Measurements from ENCODE around the gene CLDN6.
A peak's percentile ranks its signal among the peaks of the same experiment; 100 is the strongest.

Gene CLDN6

DNA sequence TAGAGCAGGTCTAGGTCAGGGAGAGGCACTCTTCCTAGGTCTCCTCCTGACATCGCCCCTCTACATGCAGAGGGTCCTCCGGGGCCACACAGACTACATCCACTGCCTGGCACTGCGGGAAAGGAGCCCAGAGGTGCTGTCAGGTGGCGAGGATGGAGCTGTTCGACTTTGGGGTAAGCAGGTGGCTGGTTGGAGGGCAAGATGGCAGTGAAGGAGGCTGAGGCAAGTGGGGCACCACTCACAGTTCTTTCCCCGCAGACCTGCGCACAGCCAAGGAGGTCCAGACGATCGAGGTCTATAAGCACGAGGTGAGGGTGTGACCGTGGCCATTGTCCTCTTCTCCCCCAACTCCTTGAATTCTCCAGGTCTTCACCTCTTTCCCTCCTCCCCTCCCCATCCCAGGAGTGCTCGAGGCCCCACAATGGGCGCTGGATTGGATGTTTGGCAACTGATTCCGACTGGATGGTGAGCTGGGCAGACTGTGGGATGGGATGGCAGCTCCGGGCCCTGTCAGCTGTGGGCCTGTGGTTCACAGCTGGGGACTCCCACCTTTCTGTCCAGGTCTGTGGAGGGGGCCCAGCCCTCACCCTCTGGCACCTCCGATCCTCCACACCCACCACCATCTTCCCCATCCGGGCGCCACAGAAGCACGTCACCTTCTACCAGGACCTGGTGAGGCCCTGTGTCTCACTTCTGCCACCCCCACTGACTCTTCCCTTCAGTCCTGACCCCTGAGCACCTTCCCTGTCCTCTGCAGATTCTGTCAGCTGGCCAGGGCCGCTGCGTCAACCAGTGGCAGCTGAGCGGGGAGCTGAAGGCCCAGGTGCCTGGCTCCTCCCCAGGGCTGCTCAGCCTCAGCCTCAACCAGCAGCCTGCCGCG lies 8.9 kb upstream of the CLDN6 start:
- DNase-seq, result no peak

DNA sequence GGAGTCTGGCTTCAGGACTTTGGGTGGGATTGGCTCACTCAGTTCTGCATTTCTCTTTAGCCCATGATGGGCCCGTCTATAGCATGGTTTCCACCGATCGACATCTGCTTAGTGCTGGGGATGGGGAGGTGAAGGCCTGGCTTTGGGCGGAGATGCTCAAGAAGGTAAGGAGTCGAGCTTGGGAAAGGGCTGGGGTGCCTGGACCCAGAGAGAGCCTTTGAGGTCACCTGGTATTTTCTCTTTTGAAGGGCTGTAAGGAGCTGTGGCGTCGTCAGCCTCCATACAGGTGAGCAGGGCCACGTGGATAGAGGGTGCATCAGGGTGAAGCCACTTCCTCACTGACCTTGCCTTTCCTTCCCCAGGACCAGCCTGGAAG lies 8.0 kb upstream of the CLDN6 start:
- no peak for DNase-seq

DNA sequence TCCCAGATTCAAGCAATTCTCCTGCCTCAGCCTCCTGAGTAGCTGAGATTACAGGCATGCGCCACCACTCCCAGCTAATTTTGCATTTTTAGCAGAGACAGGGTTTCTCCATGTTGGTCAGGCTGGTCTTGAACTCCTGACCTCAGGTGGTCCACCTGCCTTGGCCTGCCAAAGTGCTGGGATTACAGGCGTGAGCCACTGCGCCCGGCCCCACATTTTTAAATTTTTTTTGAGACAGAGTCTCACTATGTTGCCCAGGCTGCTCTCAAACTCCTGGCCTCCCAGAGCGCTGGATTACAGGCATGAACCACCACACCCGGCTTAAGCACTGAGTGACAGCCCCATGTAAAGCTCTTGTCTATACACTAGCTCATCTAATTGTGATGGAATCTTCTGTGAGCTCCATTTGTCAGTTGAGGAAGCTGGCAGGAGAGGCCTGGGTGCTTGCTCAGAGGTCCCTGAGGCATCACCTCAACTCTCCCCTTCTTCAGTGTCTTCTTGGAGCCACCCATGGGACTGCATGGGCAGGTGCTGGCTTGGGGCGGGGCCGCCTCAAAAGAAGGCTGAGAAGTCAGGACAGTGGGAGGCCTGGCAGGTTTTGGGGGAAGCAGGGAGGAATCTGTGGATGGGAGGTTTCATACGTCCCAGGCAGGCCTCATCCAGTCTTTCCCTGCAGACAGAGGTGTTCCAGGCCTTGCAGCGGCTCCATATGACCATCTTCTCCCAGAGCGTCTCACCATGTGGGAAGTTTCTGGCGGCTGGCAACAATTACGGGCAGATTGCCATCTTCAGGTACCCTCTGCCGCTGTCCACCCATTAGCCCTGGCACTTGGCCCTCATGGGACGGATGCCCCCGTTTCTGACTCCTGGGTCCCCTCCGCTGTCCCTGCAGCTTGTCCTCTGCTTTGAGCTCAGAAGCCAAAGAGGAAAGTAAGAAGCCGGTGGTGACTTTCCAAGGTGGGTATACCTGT lies 7.3 kb upstream of the CLDN6 start:
- no peak for DNase-seq

DNA sequence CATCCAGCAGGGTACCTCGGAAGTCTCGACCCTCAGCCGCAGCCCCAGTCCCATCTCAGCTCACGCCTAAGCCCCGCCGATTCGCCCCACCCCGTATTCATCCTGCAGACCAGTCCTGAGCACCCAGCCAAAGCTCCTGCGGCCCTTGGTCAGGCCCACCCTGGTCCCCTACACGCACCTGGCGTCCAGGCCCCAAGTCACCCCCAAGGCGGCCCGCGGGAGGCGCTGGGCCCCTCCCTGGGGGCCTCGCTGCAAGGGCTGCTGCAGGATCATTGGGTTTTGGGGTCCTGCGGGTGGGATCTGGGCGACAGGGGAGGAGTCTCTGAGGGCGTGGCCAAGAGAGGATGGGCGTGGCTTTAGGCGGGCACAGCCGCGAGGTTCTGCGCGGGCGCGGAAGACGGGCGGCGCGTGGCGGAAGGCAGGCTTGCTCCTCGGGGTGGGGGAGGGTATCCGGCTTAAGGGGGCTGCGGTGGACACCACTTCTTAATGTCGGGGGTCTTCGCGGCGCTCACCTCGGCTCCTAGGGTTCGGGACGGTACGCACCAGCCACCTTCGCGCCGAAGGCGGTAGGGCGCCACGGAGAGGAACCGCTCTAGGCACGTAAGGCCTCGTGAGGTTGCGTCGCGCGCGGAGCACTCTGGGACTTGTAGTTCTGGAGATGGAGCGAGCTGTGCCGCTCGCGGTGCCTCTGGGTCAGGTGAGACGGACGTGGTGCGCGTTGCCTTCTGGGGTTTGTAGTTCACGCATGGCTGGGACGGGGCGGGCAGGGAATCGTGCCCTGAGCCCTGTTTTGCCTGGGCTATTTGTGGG lies 5.9 kb upstream of the CLDN6 start, which contains the start of the genes HCFC1R1 and THOC6:
Gene HCFC1R1, minus strand, starts transcription at position 274 of the 810 bp plus-strand sequence. Its CDS starts 1 bp downstream, at position 273.
Gene THOC6, plus strand, starts transcription at position 367 of the 810 bp plus-strand sequence. Its CDS starts 292 bp downstream, at position 659.
- DNase-seq, result peak; percentile 83

DNA sequence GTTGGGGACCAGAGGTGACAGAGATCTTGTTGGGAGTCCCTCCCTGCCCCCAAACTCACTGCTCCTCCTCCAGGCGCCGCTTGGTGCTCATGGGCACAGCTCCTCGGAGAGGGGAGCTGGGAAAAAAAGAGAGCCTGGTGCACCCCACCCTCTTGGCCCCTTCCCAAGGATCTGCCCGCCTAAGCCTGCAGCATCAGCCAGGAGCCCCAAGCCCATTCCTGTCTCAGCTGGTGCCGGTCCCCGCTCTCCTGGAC lies 5.4 kb upstream of the CLDN6 start:
- no peak for DNase-seq

DNA sequence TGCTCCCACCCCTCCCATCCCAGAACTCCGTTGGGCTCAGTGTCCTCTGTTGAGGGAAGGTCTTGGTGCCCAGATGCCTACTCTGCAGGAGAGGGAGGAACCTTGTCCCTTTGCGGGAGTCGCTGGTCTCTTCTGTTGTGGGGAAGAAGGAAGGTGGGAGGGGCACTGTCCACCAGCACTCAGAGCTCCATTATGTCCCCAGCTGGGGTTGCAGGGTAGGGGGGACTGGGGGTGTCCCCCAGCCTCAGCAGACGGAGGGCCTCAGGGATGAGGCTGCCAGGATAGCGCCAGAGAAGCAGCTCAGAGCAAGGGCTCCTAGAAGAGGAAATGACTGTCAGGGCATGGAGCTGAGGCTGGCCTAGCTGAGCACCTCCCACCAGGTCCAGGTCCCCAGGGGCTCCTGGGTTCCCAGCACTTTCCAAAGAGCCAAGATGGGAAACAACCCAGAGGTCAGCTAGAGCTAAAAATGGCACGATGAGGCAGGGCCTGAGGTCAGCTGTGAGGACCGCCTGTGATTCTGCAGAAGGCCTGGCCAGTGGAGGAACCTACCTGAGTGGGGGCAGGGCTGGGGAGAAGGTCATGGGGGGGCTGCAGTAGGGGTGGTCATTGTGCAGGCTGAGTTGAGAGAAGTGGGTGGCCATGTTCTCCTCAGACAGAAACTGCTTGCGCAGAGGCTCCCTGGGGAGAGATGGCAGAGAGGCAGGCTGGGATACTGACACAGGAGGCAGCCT lies 4.9 kb upstream of the CLDN6 start:
- DNase-seq, result no peak

DNA sequence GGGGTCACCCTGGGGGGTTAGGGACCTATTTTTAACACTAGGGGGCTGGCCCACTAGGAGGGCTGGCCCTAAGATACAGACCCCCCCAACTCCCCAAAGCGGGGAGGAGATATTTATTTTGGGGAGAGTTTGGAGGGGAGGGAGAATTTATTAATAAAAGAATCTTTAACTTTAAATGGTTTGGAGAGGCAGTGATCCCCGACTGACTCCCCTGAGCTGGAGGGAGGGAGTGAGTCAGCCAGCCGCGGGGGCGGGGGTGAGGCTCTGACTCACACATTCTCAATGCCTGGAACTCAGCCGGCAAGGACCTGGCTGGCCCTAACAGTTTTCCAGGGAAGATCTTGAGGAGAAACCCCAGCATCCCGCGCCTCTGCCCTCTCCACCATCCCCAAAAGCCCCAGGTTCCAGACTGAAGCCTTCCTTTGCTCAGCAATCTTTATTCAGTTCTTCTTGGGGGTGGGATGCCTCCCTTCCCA lies 4.3 kb upstream of the CLDN6 start:
- DNase-seq, result no peak

DNA sequence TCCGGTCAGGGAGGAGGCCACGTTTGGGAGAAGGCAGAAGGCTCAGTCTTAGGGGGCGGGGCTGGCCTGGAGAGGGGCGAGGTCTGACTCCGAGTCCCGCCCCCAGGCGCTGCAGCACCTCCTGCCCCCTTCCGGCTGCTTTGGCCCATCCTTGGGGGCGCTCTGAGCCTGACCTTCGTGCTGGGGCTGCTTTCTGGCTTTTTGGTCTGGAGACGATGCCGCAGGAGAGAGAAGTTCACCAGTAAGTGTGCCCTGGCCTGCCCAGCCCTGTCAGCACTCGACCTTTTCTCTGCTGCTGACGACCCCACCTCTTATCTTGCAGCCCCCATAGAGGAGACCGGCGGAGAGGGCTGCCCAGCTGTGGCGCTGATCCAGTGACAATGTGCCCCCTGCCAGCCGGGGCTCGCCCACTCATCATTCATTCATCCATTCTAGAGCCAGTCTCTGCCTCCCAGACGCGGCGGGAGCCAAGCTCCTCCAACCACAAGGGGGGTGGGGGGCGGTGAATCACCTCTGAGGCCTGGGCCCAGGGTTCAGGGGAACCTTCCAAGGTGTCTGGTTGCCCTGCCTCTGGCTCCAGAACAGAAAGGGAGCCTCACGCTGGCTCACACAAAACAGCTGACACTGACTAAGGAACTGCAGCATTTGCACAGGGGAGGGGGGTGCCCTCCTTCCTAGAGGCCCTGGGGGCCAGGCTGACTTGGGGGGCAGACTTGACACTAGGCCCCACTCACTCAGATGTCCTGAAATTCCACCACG lies 3.6 kb upstream of the CLDN6 start:
- DNase-seq, result peak; percentile 23

DNA sequence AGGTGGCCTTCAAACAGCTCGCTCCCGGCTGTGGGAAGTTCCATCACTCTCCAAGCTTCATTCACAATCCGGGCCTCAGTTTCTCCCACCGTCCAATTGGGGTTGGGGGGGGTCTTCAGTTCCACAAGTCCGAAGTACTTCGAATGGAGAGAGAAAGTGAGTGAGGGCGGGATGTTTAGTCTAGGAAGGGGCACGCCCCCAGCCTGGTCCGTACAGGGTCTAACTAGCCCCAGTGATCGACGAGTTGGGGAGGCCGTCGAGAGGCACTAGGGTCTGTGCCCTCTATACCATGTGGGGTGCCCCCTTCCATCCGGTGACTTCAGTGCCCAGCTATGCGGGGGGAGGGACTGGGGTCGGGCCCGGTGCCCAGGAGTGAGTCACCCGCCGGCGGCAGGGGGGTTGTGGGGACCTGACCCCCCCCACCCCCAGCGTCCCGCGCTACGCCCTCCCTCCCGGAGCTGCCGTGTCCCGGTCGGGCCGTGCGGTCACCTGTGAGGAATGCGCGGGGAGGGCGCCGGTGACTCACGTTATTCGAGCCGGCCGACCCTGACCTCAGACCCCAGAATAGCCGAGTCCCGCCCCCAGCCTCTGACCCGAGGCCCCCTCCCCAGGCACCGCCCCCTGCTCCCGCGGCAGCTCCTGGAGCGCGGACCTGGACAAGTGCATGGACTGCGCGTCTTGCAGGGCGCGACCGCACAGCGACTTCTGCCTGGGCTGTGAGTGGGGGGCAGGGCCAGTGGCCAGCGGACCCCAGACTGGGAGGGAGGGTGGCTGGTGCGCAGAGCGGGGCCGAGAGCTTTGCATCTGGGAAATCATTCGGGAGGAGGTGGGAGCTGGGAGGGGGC lies 2.8 kb upstream of the CLDN6 start:
- no peak for DNase-seq

DNA sequence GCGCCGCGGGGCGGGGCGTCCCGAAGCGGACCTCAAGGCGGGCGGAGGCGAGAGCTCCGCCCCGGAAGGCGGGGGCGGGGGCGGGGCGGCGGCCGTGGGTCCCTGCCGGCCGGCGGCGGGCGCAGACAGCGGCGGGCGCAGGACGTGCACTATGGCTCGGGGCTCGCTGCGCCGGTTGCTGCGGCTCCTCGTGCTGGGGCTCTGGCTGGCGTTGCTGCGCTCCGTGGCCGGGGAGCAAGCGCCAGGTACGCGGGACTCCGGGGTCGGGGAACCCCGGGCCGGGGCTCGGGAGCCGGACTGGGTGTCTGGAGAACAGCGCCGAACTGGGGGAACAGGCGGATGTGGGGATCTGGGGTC lies 2.2 kb upstream of the CLDN6 start, which contains the start of gene TNFRSF12A:
Gene TNFRSF12A, plus strand, starts transcription at position 122 of the 357 bp plus-strand sequence. Its CDS starts 30 bp downstream, at position 152.
- no peak for DNase-seq

DNA sequence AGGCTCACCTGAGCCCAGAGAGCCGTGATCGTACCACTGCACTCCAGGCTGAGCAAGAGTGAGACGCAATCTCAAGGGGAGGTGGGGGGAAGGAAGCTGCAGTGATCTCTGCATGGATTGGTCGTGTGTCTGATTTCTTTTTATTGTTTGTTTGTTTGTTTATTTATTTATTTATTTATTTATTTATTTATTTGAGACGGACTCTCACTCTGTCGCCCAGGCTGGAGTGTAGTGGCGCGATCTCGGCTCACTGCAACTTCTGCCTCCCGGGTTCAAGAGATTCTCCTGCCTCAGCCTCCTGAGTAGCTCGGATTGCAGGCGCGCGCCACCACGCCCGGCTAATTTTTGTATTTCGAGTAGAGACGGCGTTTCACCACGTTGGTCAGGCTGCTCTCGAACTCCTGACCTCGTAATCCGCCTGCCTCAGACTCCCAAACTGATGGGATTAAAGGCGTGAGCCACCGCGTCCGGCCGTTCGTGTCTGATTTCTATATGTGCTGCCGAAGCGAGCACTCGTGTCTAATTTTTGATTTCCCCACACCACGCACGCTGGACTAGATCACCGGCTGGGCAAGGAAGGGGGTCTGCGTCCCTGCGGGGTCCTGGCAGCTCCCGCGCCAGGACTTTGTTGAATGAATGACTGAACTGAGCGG lies 1.7 kb upstream of the CLDN6 start:
- DNase-seq, result no peak

DNA sequence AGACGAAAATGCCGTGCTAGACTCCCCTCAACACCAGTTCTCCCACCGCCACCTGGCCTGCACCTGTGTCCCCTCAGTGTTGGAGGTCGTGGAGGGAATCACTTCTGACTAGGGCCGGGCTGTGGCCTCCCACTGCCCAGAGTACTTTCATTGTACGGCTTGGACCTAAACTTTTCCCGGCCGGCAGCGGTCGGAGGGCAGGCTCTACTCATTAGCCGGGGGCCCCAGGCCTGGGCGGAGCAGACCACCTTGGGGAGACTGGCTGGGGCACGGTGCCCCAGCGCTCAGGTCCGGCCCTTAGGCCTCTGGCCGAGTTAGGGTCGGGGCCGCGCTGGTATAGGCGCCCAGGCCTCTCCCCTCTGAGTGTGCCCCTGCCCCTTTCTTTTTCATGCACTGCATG lies 639 bp downstream of the CLDN6 start:
- DNase-seq, result no peak

DNA sequence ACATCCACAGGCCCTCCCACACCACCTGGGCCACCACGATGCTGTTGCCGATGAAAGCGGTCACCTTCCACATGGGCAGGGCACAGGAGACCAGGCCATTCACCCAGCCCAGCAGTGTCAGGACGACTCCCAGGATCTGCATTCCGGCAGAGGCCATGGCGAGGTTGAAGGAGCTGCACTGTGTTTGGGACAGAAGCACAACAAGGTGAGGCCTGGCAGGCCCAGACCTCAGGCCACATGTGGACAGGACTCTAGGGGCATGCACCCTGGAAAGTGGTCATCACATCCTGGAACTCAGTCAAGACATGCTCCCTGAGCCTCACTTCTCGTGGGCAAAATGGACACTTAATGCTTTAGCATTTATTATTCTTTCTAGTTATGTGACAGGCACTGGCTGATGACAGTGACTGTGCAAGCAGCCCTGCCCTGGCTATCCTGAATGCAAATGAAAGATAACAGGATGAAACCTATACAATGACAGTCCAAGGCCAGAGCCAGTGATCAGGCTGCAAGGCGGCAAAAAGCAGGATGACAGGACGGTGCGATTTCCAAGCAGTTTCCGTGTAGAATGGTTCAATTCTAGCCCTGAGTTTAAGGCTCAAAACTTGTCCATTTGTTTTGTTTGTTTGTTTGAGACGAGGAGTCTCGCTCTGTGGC lies 2.0 kb downstream of the CLDN6 start:
- no peak for DNase-seq

DNA sequence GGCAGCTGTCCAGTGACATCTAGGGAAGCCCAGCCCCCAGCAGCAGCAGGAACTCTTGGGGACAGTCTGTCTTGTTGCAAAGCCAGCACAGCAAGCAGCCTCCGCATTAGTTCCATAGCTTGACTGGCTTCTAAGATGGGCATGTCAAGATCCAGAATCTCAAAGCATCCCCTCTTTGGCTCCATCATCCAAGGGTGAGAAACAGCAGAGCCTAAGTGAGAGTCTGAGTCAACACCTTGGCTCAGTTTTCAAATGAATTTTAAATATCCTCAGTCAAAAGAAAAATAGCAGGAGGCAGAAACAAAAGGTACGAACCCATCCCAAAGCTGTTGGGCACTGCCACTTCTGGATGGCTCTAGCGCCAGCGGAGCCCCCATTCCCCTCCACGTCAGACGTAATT lies 3.0 kb downstream of the CLDN6 start:
- DNase-seq, result no peak

DNA sequence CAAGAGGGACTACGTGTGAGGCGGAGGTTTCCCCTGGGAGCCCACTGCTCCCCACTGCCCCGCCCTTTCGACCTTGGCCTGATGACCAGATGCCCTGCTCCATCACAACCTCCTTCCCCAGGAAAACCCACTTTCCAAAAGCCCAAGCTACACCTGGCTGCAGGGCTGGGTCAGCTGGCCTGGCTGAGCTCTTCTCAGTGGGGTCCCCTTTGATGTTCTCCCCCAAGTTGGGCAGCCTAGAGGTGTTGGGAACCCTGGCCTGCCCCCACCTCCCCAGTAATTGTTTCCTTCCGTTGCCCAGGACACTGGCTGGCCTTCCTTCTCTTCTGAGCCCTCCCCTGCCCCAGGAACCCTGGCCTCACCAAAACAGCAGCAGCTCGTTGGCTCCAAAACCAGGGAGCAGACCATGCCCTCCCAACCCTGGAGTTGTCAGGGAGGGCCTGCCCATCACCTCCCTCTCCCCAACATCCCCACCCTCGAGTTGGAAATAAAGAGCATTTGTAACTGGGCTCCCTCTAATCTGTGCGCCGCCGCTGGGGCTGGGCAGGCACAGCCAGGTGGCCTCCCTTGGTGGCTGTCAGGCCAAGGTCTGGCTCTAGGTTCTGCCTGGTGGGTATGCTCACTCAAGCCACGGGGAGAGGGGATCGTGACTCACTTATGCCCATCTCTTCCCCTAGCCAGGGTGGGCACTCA lies 3.8 kb downstream of the CLDN6 start:
- no peak for DNase-seq

DNA sequence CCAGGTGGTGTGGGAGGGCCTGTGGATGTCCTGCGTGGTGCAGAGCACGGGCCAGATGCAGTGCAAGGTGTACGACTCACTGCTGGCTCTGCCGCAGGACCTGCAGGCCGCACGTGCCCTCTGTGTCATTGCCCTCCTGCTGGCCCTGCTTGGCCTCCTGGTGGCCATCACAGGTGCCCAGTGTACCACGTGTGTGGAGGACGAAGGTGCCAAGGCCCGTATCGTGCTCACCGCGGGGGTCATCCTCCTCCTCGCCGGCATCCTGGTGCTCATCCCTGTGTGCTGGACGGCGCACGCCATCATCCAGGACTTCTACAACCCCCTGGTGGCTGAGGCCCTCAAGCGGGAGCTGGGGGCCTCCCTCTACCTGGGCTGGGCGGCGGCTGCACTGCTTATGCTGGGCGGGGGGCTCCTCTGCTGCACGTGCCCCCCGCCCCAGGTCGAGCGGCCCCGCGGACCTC lies 4.5 kb downstream of the CLDN6 start:
- DNase-seq, result no peak

DNA sequence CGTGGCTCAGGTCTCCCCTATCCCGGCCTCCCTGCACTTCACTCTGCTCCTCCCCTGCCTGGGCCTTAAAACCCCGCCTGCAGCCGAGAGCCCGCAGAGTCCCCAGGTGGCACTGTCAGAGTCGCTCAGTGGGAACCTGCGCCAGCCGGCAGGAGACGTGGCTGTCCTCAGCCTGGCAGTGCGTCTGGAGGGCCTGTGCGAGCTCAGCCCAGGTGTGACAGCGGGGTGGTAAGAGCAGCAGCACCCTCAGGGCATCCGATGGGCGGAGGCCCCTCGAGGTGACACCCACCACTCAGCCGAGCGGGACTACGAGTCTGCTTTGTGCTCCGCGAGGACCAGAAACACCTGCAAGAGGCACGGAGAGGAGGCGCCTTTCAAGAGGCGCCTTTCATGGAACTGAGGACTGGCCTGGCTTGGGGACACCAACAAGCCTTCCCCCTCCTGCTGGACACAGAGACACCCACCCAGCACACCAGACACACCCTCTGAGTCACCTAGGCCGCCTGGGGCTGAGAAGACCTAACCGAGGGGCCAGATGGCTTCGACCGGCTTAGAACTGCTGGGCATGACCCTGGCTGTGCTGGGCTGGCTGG lies 5.1 kb downstream of the CLDN6 start, which contains the start of gene CLDN9:
Gene CLDN9, plus strand, starts transcription at position 96 of the 593 bp plus-strand sequence. Its CDS starts 440 bp downstream, at position 536.
- DNase-seq, result no peak

DNA sequence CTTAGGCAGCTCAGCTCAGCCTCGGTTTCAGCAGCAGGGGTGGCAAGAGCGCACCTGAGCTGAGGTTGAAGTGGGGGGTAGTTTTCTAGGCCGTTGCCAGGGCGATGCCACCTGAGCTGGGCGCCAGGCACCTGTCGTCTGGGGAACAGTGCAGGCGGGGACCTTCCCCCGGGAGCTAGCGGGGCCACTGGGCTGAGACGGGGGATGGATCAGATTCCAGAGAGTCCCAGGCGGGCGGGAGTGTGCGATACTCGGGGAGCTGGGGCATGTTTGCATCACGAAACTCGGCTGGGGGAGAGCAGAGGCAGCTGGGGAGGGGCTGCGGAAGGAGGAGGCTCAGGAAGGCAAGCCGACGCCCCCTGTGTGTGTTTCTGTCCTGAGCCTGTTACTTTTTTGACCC lies 5.7 kb downstream of the CLDN6 start:
- no peak for DNase-seq
